8988T (cell line): ENCODE results near the gene SCN4A.
"Not testable (repeated sequence)": the region's sequence is repeated elsewhere in the genome, so short reads cannot be mapped to it uniquely, and the experiment has no call there.

Source experiments
- DNase-seq: peaks from one replicate; pipeline ENCODE4 v3.0.0; 2011

Gene SCN4A

GRCh38 chr17:63911041-63911635 lies 61.6 kb downstream of the SCN4A start, which contains the start of gene CSHL1:
TSS of gene CSHL1 (minus strand) at chr17:63911258. CDS start at chr17:63911196, 62 bp downstream.
- DNase-seq, result no peak

- DNase-seq, result no peak
These were observed 62.6 kb downstream of the SCN4A start for GRCh38 chr17:63910096-63910495.

- DNase-seq, result not testable (repeated sequence)
These were observed 63.1 kb downstream of the SCN4A start for GRCh38 chr17:63909586-63909985.

- not testable (repeated sequence) for DNase-seq
These were observed 65.4 kb downstream of the SCN4A start for GRCh38 chr17:63907161-63907778.

- DNase-seq, result not testable (repeated sequence)
These were observed 67.9 kb downstream of the SCN4A start for GRCh38 chr17:63904796-63905195.

GRCh38 chr17:63903787-63904201 lies 68.9 kb downstream of the SCN4A start:
- DNase-seq, result not testable (repeated sequence)

- DNase-seq, result not testable (repeated sequence)
These were observed 70.7 kb downstream of the SCN4A start for GRCh38 chr17:63901971-63902370.

GRCh38 chr17:63898899-63899798 lies 73.6 kb downstream of the SCN4A start:
- not testable (repeated sequence) for DNase-seq

GRCh38 chr17:63896524-63897354 lies 76.0 kb downstream of the SCN4A start, which contains the start of gene CSH1:
TSS of gene CSH1 (minus strand) at chr17:63896574. CDS start at chr17:63896511, 63 bp downstream.
- not testable (repeated sequence) for DNase-seq

GRCh38 chr17:63894821-63895220 lies 77.9 kb downstream of the SCN4A start:
- DNase-seq, result not testable (repeated sequence)

GRCh38 chr17:63894021-63894420 lies 78.7 kb downstream of the SCN4A start:
- DNase-seq, result not testable (repeated sequence)

- DNase-seq, result not testable (repeated sequence)
These were observed 80.2 kb downstream of the SCN4A start for GRCh38 chr17:63892316-63893037.

- not testable (repeated sequence) for DNase-seq
These were observed 83.5 kb downstream of the SCN4A start for GRCh38 chr17:63889026-63889848.
